Kidney epithelial cell (primary cell): ENCODE measurements around the gene GSTM2. TPM values are rescaled to one million over a fixed set of nuclear protein-coding genes. Genes with fewer than 3 reads are reported as not detected.

Source experiments
- DNase-seq: peaks from one replicate; pipeline ENCODE4 v3.0.0-alpha.2; 2010; ENCODE audit warnings: low read depth
- H3K27me3 ChIP-seq: 2 replicates; pipeline ENCODE4 v1.6.0; 2011; ENCODE audit warnings: low read length; ENCODE audit not compliant: control insufficient read depth, insufficient read depth
- H3K36me3 ChIP-seq: 2 replicates; pipeline ENCODE4 v1.5.1; 2011; ENCODE audit warnings: low read length; ENCODE audit not compliant: control insufficient read depth, insufficient read depth
- H3K4me3 ChIP-seq: 2 replicates; pipeline ENCODE4 v1.5.1; 2011; ENCODE audit warnings: low read depth, mild to moderate bottlenecking, control low read depth, low read length
- CTCF ChIP-seq: IDR thresholded peaks from 2 replicates; pipeline ENCODE4 v1.5.1; 2011; ENCODE audit warnings: mild to moderate bottlenecking, moderate library complexity, low read length, control low read depth, inconsistent platforms; ENCODE audit not compliant: insufficient read depth, poor library complexity, severe bottlenecking
- total RNA-seq: library from RNA; depleted of rRNA; stranded (reverse); fragments of >200 nt; gene quantifications from 2 replicates; pipeline ENCODE4 v1.2.3, GENCODE V29; 2015

Gene GSTM2
- total RNA-seq, 1 donor from 2014 or later = 3.8 TPM

- no peak overlapping the region for H3K4me3 ChIP-seq
- no peak for TF ChIP-seq CTCF
- H3K27me3 ChIP-seq = no peaks in the 10 kb centered on the region
- no peaks in the 10 kb centered on the region for H3K36me3 ChIP-seq
- DNase-seq = no peak
Observed at GRCh38 chr1:109721042-109721441, 53.2 kb downstream of the GSTM2 start.

GRCh38 chr1:109721971-109722370 lies 54.1 kb downstream of the GSTM2 start:
- DNase-seq = no peak
- H3K4me3 ChIP-seq = no peak overlapping the region
- H3K36me3 ChIP-seq = no peaks in the 10 kb centered on the region
- TF ChIP-seq CTCF = no peak
- no peaks in the 10 kb centered on the region for H3K27me3 ChIP-seq

GRCh38 chr1:109722908-109723691 lies 55.2 kb downstream of the GSTM2 start:
- DNase-seq = no peak
- Histone ChIP-seq H3K4me3 (no peak overlapping the region), H3K27me3 (no peaks in the 10 kb centered on the region), H3K36me3 (no peaks in the 10 kb centered on the region)
- TF ChIP-seq CTCF = no peak

Other genes with a start within 250 kb of the GSTM2 start
- gene PSMA5, start 241.6 kb upstream of the GSTM2 start, total RNA-seq = 65.7 and 73.7 TPM in 2 replicates
- gene SYPL2, start 201.5 kb upstream of the GSTM2 start, total RNA-seq = 0.14 and 1.2 TPM in 2 replicates
- gene ATXN7L2, start 184.2 kb upstream of the GSTM2 start, total RNA-seq = 6.7 and 8.3 TPM in 2 replicates
- 9.5 and 13.0 TPM in 2 replicates for gene CYB561D1, start 174.0 kb upstream of the GSTM2 start, total RNA-seq
- 2.8 and 3.0 TPM in 2 replicates for gene AMIGO1, start 158.3 kb upstream of the GSTM2 start, total RNA-seq
- gene GPR61, start 128.2 kb upstream of the GSTM2 start, total RNA-seq = not detected in 2 replicates
- gene GNAI3, start 119.4 kb upstream of the GSTM2 start, total RNA-seq = 11.3 and 11.9 TPM in 2 replicates
- not detected in 2 replicates for gene GNAT2, start 48.4 kb upstream of the GSTM2 start, total RNA-seq
- 51.2 and 65.7 TPM in 2 replicates for gene AMPD2, start 48.2 kb upstream of the GSTM2 start, total RNA-seq
- 12.7 and 16.2 TPM in 2 replicates for gene GSTM4, start 12.0 kb upstream of the GSTM2 start, total RNA-seq
- gene GSTM1, start 19.8 kb downstream of the GSTM2 start, total RNA-seq = 9.7 and 16.3 TPM in 2 replicates
- not detected in 2 replicates for gene GSTM5, start 44.2 kb downstream of the GSTM2 start, total RNA-seq
- gene GSTM3, start 73.0 kb downstream of the GSTM2 start, total RNA-seq = 30.3 and 31.8 TPM in 2 replicates
- gene EPS8L3, start 95.9 kb downstream of the GSTM2 start, total RNA-seq = 0.04 and 0.55 TPM in 2 replicates
- gene CSF1, start 242.8 kb downstream of the GSTM2 start, total RNA-seq = 53.4 and 78.5 TPM in 2 replicates